Measurements from ENCODE around the gene ATAD3C.
"Not testable (repeated sequence)": the region's sequence is repeated elsewhere in the genome, so short reads cannot be mapped to it uniquely, and the experiment has no call there.

Gene ATAD3C

DNA sequence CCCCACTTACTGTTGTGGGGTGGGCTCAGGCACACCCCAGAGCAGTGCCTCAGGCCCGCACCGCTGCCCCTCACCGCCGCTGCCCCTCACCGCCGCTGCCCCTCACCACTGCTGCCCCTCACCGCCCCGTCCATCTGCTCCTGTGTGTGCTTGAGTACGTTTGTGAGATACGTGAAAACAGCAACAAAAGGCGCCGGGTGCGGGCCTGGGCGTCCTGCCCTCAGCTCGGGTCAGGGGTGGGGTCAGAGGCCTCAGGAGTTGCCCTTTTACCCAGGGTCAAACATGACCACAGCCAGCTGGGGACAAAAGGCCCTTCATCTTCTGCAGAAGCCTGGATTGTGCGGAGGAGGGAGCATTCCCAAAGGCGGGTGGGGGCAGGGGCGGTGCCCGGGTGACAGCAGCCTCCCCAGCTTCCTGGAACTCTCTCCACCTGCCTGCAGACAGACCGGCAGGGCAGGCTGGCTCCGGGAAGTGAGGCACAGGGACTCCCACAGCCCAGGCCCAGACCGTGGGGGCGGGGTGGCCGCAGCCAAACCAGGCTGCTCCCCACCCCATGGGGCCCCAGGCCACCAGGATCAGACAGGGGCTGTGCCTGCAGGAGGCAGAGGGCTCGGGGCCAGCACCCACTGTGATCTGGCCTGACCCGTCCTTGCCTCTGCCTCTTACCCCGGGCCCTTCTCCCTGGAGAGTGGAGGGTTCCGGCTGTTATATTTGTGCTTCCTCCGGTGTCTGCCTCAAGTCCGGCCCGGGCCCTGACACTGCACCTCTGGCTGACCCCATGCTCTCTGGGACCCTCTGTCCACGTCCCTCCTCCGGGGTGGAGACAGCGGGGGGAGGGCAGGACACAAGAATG is 16.3 kb upstream of the ATAD3C start:
- DNase-seq: no peak

DNA sequence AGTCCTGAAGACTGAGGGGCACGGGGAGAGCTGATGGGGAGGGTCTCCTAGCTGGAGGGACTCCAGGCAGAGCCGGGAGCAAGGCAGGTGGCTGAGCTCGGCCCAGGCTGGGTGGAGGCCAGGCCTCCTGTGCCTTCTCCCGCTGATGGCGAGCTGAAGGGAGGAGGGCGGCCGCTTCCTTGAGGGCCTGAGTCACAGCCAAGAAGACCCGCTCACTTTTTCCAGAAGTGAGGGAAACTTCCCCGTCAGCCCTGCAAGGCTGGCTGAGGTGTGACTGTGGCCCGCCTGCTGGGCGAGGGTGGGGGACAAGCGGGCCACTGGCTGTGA is 15.7 kb upstream of the ATAD3C start:
- peak; percentile 66 for DNase-seq

DNA sequence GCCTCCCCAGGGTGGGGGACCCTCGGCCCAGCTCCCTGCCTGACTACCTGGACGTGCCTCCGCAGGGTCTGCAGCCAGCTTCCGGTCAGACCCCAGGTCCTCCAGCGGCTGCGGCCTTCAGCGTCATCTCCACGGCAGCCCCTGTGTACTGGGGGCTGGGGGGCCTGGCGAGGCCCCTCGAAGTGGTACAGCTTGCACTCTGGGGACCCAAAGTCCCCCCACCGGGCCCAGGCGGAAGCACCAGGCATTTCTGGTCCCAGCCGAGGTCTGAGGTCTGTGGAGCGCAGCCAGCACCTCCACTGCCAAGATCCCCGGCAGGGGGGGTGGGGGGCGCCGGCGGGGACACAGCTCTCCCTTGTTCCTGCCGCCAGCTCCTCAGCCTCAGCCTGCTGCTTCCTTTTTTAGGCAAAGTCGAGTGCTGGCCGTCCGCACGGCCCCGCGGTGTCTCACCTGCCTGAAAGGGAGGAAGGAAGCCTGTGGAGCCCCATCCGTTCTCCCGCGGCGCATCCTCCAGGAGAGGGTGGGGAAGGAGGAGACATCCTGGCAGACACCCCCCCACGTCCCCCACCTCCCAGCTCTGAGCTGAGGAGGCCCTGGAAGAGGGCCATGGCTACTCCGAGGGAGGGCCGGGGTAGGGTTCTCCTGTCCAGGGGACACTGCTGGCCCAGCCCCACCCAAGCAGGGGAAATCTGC is 15.2 kb upstream of the ATAD3C start:
- DNase-seq: no peak

DNA sequence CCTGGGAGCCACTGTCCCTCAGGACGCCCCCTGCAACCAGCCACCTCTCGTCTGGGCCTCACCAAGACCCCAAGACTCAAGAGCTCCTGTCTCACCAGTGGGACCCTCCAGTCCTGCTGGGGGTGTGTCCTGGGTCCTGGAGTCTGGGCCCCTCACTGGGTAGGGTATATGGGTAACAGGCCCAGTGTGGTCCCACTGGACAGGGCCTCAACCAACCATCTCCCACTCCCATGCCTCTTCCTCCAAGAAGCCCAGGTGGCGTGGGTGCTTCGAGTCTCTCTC is 14.7 kb upstream of the ATAD3C start:
- no peak for DNase-seq

DNA sequence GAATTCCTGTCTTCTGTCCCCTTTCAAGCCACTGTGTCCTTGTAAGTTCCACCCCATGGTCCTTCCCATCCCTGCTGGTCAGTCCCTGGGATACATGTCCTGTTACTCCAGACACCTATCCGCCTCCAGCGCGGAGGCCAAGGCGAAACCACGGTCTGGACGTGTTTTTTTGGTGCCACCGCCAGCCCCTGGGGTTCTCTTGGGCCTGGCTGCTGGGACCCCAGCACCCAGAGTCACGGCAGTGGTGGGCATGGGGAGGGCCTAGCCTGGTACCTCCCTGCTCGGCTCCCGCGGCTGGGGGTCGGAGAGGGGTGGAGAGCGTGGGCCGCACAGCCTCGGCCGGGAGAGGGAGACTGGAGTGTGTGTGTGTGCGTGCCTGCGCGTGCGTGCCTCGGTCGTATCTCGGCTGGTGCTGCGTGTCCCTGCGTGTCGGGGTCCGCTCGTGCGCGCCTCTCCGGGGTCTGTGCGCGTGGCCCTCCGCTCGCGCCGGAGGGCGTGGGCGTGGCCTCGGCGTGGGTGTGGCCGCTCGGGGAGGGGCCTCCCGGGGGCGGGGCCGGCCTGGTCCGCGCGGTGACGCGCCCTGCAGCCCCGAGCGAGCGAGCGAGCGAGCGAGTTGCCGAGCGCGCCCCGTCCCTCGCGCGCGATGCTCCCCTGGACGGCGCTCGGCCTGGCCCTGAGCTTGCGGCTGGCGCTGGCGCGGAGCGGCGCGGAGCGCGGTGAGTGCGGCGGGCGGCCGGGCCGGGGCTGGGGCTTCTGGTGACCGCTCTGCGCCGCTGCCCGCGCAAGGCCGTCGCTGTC is 14.2 kb upstream of the ATAD3C start, which contains the start of gene VWA1:
VWA1 (plus strand) TSS at position 585 of the 798 bp plus-strand sequence; CDS start at position 644, 59 bp downstream.
- DNase-seq: peak; percentile 68

DNA sequence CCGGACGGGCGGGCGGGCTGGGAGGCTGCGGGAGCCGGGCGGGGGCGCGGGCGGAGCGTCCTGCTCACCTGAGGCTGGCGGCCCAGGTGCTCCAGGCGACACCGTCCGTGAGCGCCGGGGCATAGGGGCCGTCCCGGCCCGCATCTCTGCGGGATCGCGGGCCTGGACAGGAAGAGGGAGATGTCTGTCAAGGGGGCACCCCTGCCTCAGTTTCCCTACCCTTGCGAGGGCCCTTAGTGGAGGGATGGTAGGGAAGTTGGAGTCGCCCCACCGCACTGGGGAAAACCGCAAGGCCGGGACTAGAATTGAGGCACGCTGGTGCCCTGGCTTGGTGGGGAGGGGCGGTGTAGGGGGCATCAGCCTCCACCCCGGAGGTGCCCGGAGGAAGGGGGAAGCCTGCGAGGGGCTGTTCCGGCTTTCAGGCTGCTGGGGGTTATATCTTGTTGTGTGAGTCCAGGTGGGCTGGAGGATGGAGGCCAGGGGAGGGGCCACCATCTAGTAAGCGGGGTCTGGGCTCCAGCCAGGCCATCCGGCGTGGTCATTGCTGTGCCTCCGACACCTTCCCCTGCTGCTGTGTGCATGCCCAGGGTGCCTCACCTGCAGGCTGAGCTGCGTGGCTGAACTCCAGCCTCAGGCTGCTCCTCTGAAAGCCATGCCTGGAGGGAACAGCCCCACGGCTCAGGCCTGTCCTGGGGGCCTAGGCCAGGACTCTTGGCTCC is 13.4 kb upstream of the ATAD3C start:
- DNase-seq: no peak

DNA sequence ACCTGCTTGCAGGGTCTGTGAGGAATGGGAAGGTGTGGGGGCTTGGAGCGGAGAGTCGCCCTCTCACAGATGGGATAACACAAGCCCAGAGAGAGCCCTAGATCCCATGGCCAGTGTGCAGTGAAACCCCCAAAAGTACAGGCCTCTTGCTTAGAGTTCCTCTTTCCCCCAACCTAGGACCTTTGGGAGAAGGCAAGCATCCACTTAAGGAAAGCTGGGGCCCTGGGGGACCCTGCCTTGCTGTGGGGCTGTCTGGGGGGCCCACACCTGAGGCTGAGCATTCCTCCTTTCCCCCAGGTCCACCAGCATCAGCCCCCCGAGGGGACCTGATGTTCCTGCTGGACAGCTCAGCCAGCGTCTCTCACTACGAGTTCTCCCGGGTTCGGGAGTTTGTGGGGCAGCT is 12.9 kb upstream of the ATAD3C start:
- no peak for DNase-seq

DNA sequence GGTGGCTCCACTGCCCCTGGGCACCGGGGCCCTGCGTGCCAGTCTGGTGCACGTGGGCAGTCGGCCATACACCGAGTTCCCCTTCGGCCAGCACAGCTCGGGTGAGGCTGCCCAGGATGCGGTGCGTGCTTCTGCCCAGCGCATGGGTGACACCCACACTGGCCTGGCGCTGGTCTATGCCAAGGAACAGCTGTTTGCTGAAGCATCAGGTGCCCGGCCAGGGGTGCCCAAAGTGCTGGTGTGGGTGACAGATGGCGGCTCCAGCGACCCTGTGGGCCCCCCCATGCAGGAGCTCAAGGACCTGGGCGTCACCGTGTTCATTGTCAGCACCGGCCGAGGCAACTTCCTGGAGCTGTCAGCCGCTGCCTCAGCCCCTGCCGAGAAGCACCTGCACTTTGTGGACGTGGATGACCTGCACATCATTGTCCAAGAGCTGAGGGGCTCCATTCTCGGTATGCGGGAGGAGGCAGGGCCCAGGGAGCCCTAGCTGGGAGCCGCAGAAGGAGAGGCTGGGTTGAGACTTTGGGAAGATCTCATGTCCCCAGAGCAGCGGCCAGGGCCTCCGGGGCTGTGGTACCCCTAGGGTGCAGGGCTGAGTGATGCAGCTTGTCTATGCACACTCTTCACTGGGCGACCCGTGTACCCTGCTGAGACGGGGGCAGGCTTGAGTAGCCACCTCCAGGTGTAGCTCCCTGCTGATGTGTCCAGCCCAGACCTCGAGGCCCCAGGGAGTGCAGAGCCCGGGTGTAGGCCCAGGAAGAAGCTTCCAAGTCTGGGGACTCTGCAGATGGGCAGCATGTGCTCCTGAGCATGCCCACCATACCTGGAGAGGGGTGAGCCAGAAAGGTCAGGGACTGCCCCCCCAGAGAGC is 12.2 kb upstream of the ATAD3C start:
- no peak for DNase-seq

DNA sequence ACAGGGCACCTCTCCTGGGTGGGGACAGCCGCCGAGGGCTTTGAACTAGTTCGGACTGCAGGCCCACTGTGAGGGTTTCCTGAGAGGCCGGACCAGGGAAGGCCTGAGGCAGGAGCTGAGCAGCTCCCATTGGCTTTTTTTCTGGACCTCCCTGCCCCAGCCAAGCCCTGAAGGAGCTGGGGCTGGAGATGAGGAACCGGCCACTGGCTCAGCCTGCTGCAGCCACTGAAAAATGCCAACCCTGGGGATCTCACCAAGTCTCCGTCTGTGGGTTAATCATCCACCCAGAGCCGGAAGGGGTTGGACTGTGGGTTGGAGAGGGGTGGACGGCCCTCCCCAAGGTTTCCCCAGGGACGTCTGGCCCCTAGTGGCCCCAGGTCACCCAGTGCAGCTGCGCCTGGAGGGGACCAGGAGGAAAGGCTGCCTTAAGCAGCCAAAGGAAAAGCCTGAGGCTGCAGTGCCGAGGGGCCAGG is 11.5 kb upstream of the ATAD3C start:
- DNase-seq: no peak

DNA sequence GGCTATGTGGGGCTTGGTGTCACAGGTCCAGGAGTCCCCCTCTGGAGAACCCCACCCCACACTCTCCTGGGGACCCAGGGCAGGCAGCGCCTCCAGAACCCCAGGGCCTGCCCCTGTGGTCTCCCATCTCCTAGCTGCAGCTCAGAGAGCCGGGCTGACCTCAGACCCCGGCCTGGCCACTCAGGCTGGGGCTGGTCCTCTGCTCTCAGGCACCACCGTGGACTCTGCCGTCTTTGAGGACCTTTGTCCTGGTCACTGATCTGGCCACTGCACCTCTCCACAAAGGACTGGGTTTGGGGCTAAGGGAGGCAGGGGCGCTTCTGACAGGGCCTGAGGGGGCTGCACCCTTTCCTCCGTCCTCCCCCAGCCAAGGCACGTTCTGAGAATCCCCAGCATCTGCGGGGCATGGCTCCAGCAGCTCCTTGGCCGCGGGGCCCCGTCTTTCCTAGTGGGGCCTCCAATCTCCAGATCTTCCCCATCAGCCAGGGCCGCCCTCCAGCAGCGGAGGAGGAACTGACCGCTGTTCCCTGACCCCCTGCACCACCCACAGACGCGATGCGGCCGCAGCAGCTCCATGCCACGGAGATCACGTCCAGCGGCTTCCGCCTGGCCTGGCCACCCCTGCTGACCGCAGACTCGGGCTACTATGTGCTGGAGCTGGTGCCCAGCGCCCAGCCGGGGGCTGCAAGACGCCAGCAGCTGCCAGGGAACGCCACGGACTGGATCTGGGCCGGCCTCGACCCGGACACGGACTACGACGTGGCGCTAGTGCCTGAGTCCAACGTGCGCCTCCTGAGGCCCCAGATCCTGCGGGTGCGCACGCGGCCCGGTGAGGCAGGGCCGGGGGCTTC is 10.7 kb upstream of the ATAD3C start:
- no peak for DNase-seq

DNA sequence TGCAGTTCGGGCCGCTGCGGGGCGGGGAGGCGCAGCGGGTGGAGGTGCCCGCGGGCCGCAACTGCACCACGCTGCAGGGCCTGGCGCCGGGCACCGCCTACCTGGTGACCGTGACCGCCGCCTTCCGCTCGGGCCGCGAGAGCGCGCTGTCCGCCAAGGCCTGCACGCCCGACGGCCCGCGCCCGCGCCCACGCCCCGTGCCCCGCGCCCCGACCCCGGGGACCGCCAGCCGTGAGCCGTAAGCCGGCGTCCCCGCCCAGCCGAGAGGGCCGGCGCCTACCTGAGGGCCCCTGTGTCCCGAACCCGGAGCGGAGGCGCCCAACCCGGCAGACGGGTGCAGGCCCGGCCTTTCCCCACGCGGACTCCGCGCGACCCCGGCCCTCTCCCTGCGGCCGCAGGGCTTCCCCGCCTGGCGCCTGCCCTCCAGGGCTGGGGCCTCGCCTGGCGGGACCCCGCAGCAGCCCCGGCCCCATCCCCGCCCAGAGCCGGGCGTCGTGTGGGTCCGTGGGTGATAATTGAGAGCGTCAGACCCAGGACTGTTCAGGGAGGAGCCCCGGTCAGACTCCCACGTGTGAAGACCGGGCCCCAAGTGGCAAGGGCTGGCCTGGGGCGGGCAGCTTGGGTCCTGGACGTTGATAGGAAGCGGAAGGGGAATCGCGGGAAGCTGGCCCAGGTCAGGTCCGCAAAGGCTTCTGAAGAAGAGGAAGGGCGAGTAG is 9.8 kb upstream of the ATAD3C start:
- DNase-seq: no peak

DNA sequence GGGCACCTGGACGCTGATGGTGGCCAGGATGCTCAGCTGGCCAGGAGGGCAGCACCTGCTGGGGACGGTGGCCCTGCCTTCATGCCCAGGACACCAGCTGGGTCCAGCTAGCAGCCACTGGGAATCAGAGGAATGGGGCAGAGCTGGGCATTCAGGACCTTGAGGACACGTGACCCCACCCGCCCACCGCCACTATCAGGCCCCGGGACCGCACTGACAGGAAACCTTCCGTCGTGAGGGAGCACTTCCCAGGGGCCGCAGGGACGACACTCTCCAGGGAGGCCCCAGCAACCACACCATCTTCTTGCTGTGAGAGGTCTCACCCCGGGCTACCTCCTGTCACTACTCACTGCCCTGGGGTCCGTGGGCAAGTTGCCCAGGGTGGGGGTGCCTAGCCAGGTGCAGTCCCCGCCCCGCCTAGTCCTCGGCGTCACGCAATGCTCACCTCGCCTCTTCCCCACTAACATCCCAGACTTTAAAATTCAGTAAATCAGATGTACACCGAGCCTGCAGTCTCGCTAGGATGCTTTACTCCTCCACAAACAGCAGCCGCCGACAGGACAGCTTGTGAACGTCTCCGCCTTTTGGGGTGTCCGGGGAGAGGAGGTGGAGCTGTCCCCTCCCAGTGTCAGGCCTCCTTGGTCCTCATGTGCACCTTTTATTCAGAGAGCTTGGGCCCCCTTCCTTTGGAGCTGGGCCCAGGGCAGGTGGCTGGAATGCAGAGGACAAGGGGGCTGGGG is 9.1 kb upstream of the ATAD3C start:
- DNase-seq: no peak

DNA sequence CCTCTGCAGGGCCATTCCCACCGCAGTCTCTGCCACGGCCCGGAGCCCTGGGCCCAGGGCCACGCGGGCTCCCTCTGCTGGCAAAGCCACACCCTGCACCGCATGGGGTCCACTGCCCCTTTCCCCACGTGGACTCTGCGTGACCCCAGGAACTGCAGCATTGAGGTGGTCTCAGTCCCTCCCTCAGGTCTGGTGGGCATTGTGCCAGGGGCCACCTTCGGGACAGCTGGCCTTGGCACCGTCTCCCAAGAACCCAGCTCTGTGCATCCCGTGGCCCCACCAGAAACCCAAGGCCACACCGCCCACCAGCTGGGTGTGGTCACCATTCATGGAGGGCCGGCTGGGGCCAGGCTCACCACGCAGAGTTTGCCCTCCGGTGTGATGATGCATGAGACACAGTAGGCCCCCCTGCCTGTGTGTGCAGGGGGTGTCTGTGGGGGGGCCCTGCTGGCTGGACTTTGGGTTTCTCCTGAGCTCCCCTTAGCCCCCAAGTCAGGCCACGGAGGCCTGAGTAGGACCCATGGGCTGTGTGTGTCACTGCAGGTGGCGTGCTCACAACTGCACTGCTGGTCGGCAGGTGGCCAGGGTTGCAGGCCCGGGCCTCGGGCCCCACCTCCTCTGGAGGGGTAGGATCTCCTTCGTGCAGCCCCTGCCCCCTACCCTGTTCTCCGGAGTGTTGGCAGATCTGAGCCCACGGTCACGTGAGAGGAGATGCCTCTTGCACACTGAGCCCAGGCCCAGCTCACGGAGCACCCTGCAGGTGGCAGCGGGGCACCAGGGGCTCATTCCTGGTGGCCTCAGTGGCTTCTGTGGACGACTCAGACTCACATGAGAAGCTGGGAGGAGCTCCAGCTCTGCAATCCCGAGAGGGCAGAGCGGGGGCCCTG is 8.2 kb upstream of the ATAD3C start:
- peak; percentile 66 for DNase-seq

DNA sequence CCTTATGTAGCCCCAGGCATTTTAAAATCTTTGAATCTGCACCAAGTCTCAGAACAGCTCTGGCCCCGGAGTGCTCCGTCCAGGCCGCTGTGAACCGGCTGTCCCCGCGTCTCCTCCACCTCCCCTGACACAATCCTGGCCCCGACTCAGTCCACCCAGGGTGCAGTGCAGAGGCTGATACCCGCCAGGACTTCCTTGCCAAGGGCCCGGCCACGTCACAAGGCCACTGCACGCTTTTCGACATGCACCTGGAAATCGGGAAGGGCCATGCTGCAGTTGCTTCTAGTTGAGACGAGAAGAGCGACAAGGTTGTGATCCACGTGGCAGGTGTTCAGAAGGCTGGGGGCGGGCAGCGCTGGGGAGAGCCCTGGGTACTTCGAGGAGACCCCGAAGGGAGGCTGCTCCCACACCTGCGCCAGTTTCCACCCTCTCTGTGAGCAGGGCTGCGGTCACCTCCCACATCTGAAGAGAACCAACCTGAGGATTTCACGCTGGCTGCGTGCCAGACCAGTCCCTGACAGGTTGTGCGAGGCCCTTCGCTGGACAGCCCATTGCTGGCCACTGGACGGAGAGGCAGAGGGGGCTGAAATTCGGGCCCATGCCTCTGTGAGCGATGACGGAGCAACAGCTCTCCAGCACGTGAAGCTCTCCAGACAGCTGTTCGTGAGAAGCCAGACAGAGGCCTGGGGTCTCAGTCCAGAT is 7.3 kb upstream of the ATAD3C start:
- DNase-seq: no peak

DNA sequence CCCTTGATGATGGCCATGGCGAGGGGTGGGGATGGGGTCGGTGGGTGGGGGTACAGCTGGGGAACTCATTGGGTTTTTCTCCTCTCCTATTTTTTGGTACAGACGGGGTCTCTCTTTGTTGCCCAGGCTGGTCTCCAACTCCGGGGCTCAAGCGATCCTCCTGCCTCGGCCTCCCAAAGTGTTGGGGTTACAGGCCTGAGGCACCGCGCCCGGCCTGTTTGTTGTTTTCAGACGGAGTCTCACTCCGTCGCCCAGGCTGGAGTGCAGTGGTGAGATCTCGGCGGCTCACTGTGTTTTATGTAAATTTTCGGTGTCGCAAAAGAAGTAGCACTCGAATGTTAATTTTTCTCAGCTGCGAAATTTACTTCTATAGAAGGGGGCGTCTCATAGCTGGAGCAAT is 2.9 kb upstream of the ATAD3C start:
- DNase-seq: not testable (repeated sequence)

DNA sequence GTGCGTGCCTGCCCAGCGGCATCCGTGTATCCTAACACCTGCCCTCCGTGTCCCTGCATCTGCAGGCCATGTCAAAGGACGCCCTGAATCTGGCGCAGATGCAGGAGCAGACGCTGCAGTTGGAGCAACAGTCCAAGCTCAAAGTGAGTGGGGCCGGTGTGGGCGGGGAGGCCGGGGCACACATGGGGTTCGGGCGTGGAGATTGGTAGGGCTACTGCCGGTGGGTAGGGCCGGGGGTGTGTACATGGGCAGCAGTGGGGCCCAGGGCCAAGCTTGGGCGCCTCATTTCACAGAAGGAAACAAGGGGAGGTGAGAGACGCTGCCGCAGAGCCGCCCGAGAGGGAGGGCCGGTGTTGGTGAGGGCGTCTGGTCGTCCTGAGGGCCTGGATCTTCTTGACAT is 1.1 kb downstream of the ATAD3C start:
- not testable (repeated sequence) for DNase-seq

DNA sequence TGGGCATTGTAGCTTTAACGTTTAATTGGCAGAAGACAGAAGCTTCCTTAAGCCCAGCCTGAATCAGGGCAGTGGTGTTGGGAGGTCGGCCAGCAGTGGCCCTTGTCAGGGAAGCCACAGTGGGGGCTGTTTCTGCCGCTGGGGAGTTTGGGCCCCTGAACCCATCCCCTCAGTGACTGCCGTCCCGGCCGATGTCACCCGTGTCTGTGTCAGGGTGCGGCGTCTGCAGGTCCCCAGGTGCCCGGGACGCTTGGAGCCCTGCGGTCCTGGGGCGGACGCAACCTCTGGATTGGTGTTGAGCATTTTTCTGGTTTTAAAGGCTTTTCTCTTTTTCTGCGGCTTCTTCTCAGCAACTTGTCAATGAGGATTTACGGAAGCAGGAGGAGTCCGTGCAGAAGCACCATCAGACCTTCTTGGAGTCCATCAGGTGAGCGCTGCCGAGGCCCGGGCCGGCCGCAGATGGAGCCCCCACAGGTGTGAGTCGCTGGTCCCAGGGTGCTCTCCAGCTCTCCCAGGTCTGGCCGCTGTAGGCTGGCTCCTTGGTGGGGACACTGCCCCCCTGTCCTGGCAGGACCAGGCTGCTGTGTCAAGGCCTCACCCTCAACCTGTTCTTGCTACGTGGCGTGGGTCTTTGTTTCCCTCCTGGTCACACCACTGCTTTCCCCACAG is 2.3 kb downstream of the ATAD3C start:
- no peak for DNase-seq

Measured in activated naive CD4-positive, alpha-beta T cell treated with anti-CD3 and anti-CD28 coated beads, Interleukin-2, amount 50 U/mL, for 16 hours (primary cell).